H1 (cell line): ENCODE data around the gene CDKL4. TPM values are rescaled to one million over a fixed set of nuclear protein-coding genes. Genes with fewer than 3 reads are reported as not detected.

Experiments used
- FOSL1 ChIP-seq: IDR thresholded peaks from 2 replicates; pipeline ENCODE4 v1.6.1; 2011; ENCODE audit warnings: mild to moderate bottlenecking, low read depth, low read length, moderate library complexity; ENCODE audit not compliant: insufficient read depth
- GABPA ChIP-seq: IDR thresholded peaks from 2 replicates; pipeline ENCODE4 v1.6.1; 2011; ENCODE audit warnings: mild to moderate bottlenecking, low read length, moderate library complexity, borderline replicate concordance; ENCODE audit not compliant: insufficient read depth
- MAFK ChIP-seq: IDR thresholded peaks from 2 replicates; pipeline ENCODE4 v1.6.1; 2012; ENCODE audit warnings: low read depth, mild to moderate bottlenecking, improper control_type of control experiment, low read length
- RAD21 ChIP-seq, 2 experiments: IDR thresholded peaks in 1 of 2; conservative IDR thresholded peaks in 1 of 2; 2 replicates each; pipeline ENCODE4 v1.6.1; 2011; ENCODE audit warnings: low read depth in 2 of 2, low read length in 2 of 2, improper control_type of control experiment in 1 of 2, inconsistent platforms in 1 of 2, mild to moderate bottlenecking in 1 of 2, moderate library complexity in 1 of 2
- RBBP5 ChIP-seq: IDR thresholded peaks from 2 replicates; pipeline ENCODE4 v1.7.1; 2012; ENCODE audit warnings: low read depth, mild to moderate bottlenecking, inconsistent platforms, low read length, moderate library complexity, borderline replicate concordance
- polyA plus RNA-seq, 7 experiments: library from polyadenylated mRNA; depleted of rRNA in 3 of 7; stranded (reverse) in 5 of 7; unstranded in 2 of 7; fragments of >200 nt in 5 of 7; fragments of 200-250 nt in 2 of 7; gene quantifications; 1 replicate in 5 of 7; 2 replicates in 1 of 7; 4 replicates in 1 of 7; pipeline versions ENCODE4 v1.2.1 to v1.2.3, GENCODE V29; 2011 to 2013; ENCODE audit warnings: missing spikeins in 2 of 7, mixed read lengths in 2 of 7
- total RNA-seq: library from RNA; stranded (reverse); fragmentation: NEBNext Ultra II Directional; extraction: Animal tissue kit (Norgen Biotek cat#: 25700); gene quantifications from 2 replicates; pipeline ENCODE4 v1.2.1, GENCODE V29; 2021
- TF ChIP-seq, protein P1 (sequence below): IDR thresholded peaks from 2 replicates; pipeline ENCODE4 v1.6.1; 2011; ENCODE audit warnings: low read length, improper control_type of control experiment
- TF ChIP-seq, protein P2 (sequence below): IDR thresholded peaks from 2 replicates; pipeline ENCODE4 v1.6.1; 2012; ENCODE audit warnings: inconsistent platforms

Gene CDKL4
- total and polyA plus RNA-seq, 2 of the 8 experiments (the other 6 are each of a cell fraction or from before 2014, with no cell fraction given): not detected

DNA sequence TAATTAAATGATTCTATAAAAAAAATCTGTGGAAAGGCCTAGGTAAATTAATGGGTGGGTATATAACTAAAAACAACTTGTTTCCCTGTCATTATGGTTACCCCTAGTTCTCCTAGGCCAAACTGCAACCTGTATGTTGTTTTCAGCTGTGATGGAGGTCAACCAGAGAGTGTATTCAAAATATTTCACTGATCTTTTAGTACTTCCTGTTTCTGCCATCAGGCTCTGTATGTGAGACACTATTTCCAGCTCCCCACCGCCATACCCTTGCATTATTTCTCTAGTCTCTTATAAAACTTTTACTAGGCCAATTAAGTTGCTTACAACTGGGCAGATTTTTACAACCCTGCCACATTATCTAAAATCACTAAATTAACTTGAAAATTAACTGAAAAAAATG, 21.0 kb upstream of the CDKL4 start (continued):
- TF ChIP-seq, protein P1, sequence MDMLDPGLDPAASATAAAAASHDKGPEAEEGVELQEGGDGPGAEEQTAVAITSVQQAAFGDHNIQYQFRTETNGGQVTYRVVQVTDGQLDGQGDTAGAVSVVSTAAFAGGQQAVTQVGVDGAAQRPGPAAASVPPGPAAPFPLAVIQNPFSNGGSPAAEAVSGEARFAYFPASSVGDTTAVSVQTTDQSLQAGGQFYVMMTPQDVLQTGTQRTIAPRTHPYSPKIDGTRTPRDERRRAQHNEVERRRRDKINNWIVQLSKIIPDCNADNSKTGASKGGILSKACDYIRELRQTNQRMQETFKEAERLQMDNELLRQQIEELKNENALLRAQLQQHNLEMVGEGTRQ: no peak
- TF ChIP-seq, protein P2, sequence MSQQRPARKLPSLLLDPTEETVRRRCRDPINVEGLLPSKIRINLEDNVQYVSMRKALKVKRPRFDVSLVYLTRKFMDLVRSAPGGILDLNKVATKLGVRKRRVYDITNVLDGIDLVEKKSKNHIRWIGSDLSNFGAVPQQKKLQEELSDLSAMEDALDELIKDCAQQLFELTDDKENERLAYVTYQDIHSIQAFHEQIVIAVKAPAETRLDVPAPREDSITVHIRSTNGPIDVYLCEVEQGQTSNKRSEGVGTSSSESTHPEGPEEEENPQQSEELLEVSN: no peak
- TF ChIP-seq FOSL1 (no peak), GABPA (no peak), MAFK (no peak), RAD21 (IDR thresholded peaks at IDR 0.05 in 1 of 2, conservative IDR thresholded peaks at IDR 0.05 in 1 of 2; ENCODE audit: low read depth in 2 of 2, low read length in 2 of 2) (no peak), RBBP5 (no peak)
